IMR-90 (cell line): Measurements from ENCODE around the gene KLRC3. TPM values are rescaled to one million over a fixed set of nuclear protein-coding genes. Genes with fewer than 3 reads are reported as not detected.

Experiments
- ATAC-seq: fragments of 200-7000 bp; cut with Tn5 transposase; 2 replicates; pipeline ENCODE4 v1.9.1; 2020; ENCODE audit warnings: low read depth, mild to moderate bottlenecking, moderate library complexity
- BruUV-seq: library from RNA; stranded (reverse); fragments of 400-500 nt; replicated peaks from 2 replicates; lab custom pipeline; 2021; lab: Mats Ljungman, UMichigan
- CTCF ChIA-PET: fragments of 300-600 bp; formaldehyde crosslinking; extraction: SDS; loops from one replicate; lab custom pipeline; 2021; ENCODE audit warnings: antibody characterized with exemption; lab: Yijun Ruan, JAX
- POLR2A ChIA-PET: fragments of 300-600 bp; sonication (Branson Sonifier 250); formaldehyde crosslinking; loops from one replicate; lab custom pipeline; 2022; ENCODE audit warnings: antibody characterized with exemption; ENCODE audit not compliant: unreplicated experiment; lab: Charles Lee
- DNase-seq: peaks from one replicate; pipeline ENCODE4 v3.0.0; 2013
- H2AFZ ChIP-seq: replicated peaks from 2 replicates; pipeline ENCODE3; 2013; ENCODE audit warnings: low read length, mild to moderate bottlenecking; ENCODE audit not compliant: poor library complexity
- H2AK5ac ChIP-seq: 2 replicates; pipeline ENCODE4 v1.6.1; 2013; ENCODE audit warnings: low read depth, low read length, inconsistent platforms
- H2AK9ac ChIP-seq: replicated peaks from 2 replicates; pipeline ENCODE3; 2013; ENCODE audit warnings: mild to moderate bottlenecking, low read depth, low read length, moderate library complexity; ENCODE audit not compliant: poor library complexity
- H2BK120ac ChIP-seq: 2 replicates; pipeline ENCODE4 v1.6.1; 2013; ENCODE audit warnings: low read depth, low read length, inconsistent platforms
- H2BK15ac ChIP-seq: 3 replicates; pipeline ENCODE4 v1.6.1; 2013; ENCODE audit warnings: low read depth, low read length, inconsistent platforms
- H2BK20ac ChIP-seq: 2 replicates; pipeline ENCODE4 v1.6.1; 2013; ENCODE audit warnings: low read depth, mild to moderate bottlenecking, inconsistent platforms, low read length, moderate library complexity
- H2BK5ac ChIP-seq: 2 replicates; pipeline ENCODE4 v1.6.1; 2013; ENCODE audit warnings: mild to moderate bottlenecking, low read depth, low read length, inconsistent platforms; ENCODE audit not compliant: poor library complexity, severe bottlenecking
- H3K14ac ChIP-seq: replicated peaks from 2 replicates; pipeline ENCODE4 v1.6.1; 2013; ENCODE audit warnings: low read depth, low read length, inconsistent platforms
- H3K18ac ChIP-seq: 2 replicates; pipeline ENCODE4 v1.6.1; 2013; ENCODE audit warnings: low read depth, low read length, control low read depth
- H3K23ac ChIP-seq: 2 replicates; pipeline ENCODE4 v1.6.1; 2013; ENCODE audit warnings: low read depth, low read length, inconsistent platforms
- H3K27ac ChIP-seq: 2 replicates; pipeline ENCODE4 v1.5.1; 2013; ENCODE audit warnings: mild to moderate bottlenecking, control low read depth, low read length; ENCODE audit not compliant: insufficient read depth
- H3K27me3 ChIP-seq: 2 replicates; pipeline ENCODE4 v1.6.1; 2013; ENCODE audit warnings: low read length; ENCODE audit not compliant: control insufficient read depth, insufficient read depth
- H3K36me3 ChIP-seq: 2 replicates; pipeline ENCODE4 v1.6.1; 2013; ENCODE audit warnings: low read length, mixed read lengths; ENCODE audit not compliant: control insufficient read depth, insufficient read depth
- H3K4ac ChIP-seq: 2 replicates; pipeline ENCODE4 v1.6.1; 2013; ENCODE audit warnings: low read depth, low read length, inconsistent platforms
- H3K4me1 ChIP-seq: 2 replicates; pipeline ENCODE4 v1.6.1; 2013; ENCODE audit warnings: low read length, mixed read lengths; ENCODE audit not compliant: control insufficient read depth, insufficient read depth
- H3K4me2 ChIP-seq: 2 replicates; pipeline ENCODE4 v1.6.1; 2013; ENCODE audit warnings: low read depth, mild to moderate bottlenecking, control low read depth, low read length, moderate library complexity
- H3K4me3 ChIP-seq: 2 replicates; pipeline ENCODE4 v1.5.1; 2013; ENCODE audit warnings: low read depth, mild to moderate bottlenecking, control low read depth, low read length, moderate library complexity; ENCODE audit not compliant: insufficient read depth
- H3K56ac ChIP-seq: 2 replicates; pipeline ENCODE4 v1.6.1; 2013; ENCODE audit warnings: low read length, inconsistent platforms; ENCODE audit not compliant: insufficient read depth; ENCODE audit errors: extremely low read depth
- H3K79me1 ChIP-seq, 2 experiments: 2 replicates each; pipeline ENCODE4 v1.6.1; 2013; ENCODE audit warnings: low read length in 2 of 2, inconsistent platforms in 1 of 2, low read depth in 1 of 2
- H3K9ac ChIP-seq: 2 replicates; pipeline ENCODE4 v1.6.1; 2013; ENCODE audit warnings: low read depth, low read length, control low read depth
- H3K9me1 ChIP-seq: 2 replicates; pipeline ENCODE4 v1.6.1; 2013; ENCODE audit warnings: low read length, inconsistent platforms; ENCODE audit not compliant: insufficient read depth
- H3K9me3 ChIP-seq: 2 replicates; pipeline ENCODE4 v1.6.1; 2013; ENCODE audit warnings: low read length; ENCODE audit not compliant: control insufficient read depth, insufficient read depth
- H4K20me1 ChIP-seq: 2 replicates; pipeline ENCODE4 v1.6.1; 2013; ENCODE audit warnings: low read length, inconsistent platforms; ENCODE audit not compliant: insufficient read depth
- H4K5ac ChIP-seq: 2 replicates; pipeline ENCODE4 v1.6.1; 2013; ENCODE audit warnings: mild to moderate bottlenecking, low read depth, low read length, control low read depth
- H4K8ac ChIP-seq, 2 experiments: 2 replicates each; pipeline ENCODE4 v1.6.1; 2013; ENCODE audit warnings: low read depth in 2 of 2, low read length in 2 of 2, control low read depth in 1 of 2, inconsistent platforms in 1 of 2
- H4K91ac ChIP-seq: 2 replicates; pipeline ENCODE4 v1.6.1; 2013; ENCODE audit warnings: low read depth, low read length, inconsistent platforms; ENCODE audit not compliant: insufficient read depth
- CTCF ChIP-seq: conservative IDR thresholded peaks from 2 replicates; pipeline ENCODE4 v1.5.1; 2012; ENCODE audit warnings: mild to moderate bottlenecking, low read depth, low read length, improper control_type of control experiment
- MXI1 ChIP-seq: IDR thresholded peaks from 2 replicates; pipeline ENCODE4 v1.6.1; 2012; ENCODE audit warnings: low read depth, mild to moderate bottlenecking, low read length, moderate library complexity, borderline replicate concordance
- RCOR1 ChIP-seq: IDR thresholded peaks from 2 replicates; pipeline ENCODE4 v1.6.1; 2012; ENCODE audit warnings: mild to moderate bottlenecking, low read length, improper control_type of control experiment; ENCODE audit not compliant: insufficient replicate concordance
- RFX5 ChIP-seq: IDR thresholded peaks from 2 replicates; pipeline ENCODE4 v1.8.0; 2012; ENCODE audit warnings: low read depth, mild to moderate bottlenecking, low read length, moderate library complexity
- SMC3 ChIP-seq: fragments of 150-350 bp; IDR thresholded peaks from 2 replicates; pipeline ENCODE4 v1.6.1; 2016; ENCODE audit warnings: low read depth, mild to moderate bottlenecking, antibody characterized with exemption, low read length, moderate library complexity
- WGBS, 2 experiments: methylation state at CpG; one replicate each; pipeline versions ENCODE4 v1.1.5 to v1.1.7; 2013; ENCODE audit warnings: missing lambda C conversion rate in 2 of 2; ENCODE audit not compliant: insufficient read length in 1 of 2; ENCODE audit errors: extremely low coverage in 2 of 2; 5-methylcytosine and 5-hydroxymethylcytosine counted together
- dilution Hi-C: fragments of 300-500 bp; cut with HindIII; formaldehyde crosslinking; loops from one replicate; pipeline ENCODE4 v1.14.3; 2018; ENCODE audit warnings: low sequenced_read_pairs; ENCODE audit not compliant: unreplicated experiment
- in situ Hi-C: fragments of 300-500 bp; cut with MboI; formaldehyde crosslinking; loops from 3 replicates; pipeline ENCODE4 v1.14.3; 2019; ENCODE audit warnings: low sequenced_read_pairs, inconsistent platforms, mixed read lengths
- intact Hi-C: fragments of 100-400 bp; cut with micrococcal nuclease; formaldehyde crosslinking; loops from 2 replicates; pipeline ENCODE4 v1.10.0; 2022
- polyA plus RNA-seq, 3 experiments: library from polyadenylated mRNA; depleted of rRNA; stranded (reverse); fragments of >200 nt; gene quantifications; 2 replicates each; pipeline ENCODE4 v1.2.3, GENCODE V29; 2012; ENCODE audit warnings: low replicate concordance in 1 of 3
- total RNA-seq: library from RNA; depleted of rRNA; stranded (reverse); fragments of >200 nt; gene quantifications from 2 replicates; pipeline ENCODE4 v1.2.3, GENCODE V29; 2012
- TF ChIP-seq, protein P1 (sequence below): fragments of 150-350 bp; IDR thresholded peaks from 2 replicates; pipeline ENCODE4 v1.6.1; 2017; ENCODE audit warnings: mild to moderate bottlenecking, antibody characterized with exemption, low read length, low read depth

Gene KLRC3
- total and polyA plus RNA-seq, 2 of the 4 experiments (the other 2 are of a cell fraction), result not detected

GRCh38 chr12:10455766-10456165 lies 35.4 kb upstream of the KLRC3 start:
- no peak overlapping the region for H3K9ac ChIP-seq
- no peak overlapping the region for H3K14ac ChIP-seq
- H2BK120ac ChIP-seq, result no peak overlapping the region
- no peak for TF ChIP-seq SMC3
- no peak for TF ChIP-seq MXI1
- no peak for TF ChIP-seq RFX5
- TF ChIP-seq, protein P1, sequence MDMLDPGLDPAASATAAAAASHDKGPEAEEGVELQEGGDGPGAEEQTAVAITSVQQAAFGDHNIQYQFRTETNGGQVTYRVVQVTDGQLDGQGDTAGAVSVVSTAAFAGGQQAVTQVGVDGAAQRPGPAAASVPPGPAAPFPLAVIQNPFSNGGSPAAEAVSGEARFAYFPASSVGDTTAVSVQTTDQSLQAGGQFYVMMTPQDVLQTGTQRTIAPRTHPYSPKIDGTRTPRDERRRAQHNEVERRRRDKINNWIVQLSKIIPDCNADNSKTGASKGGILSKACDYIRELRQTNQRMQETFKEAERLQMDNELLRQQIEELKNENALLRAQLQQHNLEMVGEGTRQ, result no peak
- no peak for TF ChIP-seq CTCF
- no peak for TF ChIP-seq RCOR1
- no peak overlapping the region for H2AK9ac ChIP-seq
- no peak overlapping the region for H3K18ac ChIP-seq
- no peak overlapping the region for H3K4ac ChIP-seq
- no peak overlapping the region for H2BK5ac ChIP-seq
- H3K23ac ChIP-seq, result no peak overlapping the region
- H2BK20ac ChIP-seq, result no peak overlapping the region
- POLR2A ChIA-PET, result no interaction called here
- H3K79me1 ChIP-seq, result no peaks in the 10 kb centered on the region
- H4K5ac ChIP-seq, result no peak overlapping the region
- dilution Hi-C loops (no loop called here), intact Hi-C loops (loop anchor here (10.0 kb wide), 1 partner anchor 51 kb away; the partner anchor contains the start of gene KLRC4), in situ Hi-C loops (no loop called here)
- H3K56ac ChIP-seq, result no peak overlapping the region
- BruUV-seq, result no TSS peak
- H4K20me1 ChIP-seq, result no peaks in the 10 kb centered on the region
- H3K4me1 ChIP-seq, result no peaks in the 10 kb centered on the region
- H3K36me3 ChIP-seq, result no peaks in the 10 kb centered on the region
- peaks cover 6% of the 10 kb centered on the region for H3K9me3 ChIP-seq
- ATAC-seq (no peak), DNase-seq (no peak)
- H2BK15ac ChIP-seq, result no peak overlapping the region
- peaks cover 2% of the 10 kb centered on the region; the same call in 1 of the 2 replicates for H3K27me3 ChIP-seq
- no peak overlapping the region for H2AFZ ChIP-seq
- H4K8ac ChIP-seq, result no peak overlapping the region
- no peak overlapping the region for H3K27ac ChIP-seq
- no peaks in the 10 kb centered on the region for H3K9me1 ChIP-seq
- H3K4me2 ChIP-seq, result no peak overlapping the region
- no CpG with 5 or more reads among the region's 1 CpG for WGBS, 2 experiments
- no peak overlapping the region for H4K91ac ChIP-seq
- CTCF ChIA-PET, result no interaction called here
- no peak overlapping the region for H3K4me3 ChIP-seq
- H2AK5ac ChIP-seq, result no peak overlapping the region
